ENCODE data around the gene SH3PXD2A. TPM values are rescaled to one million over a fixed set of nuclear protein-coding genes. Genes with fewer than 3 reads are reported as not detected.

The SH3PXD2A gene
- total and polyA plus RNA-seq, 9 of the 15 experiments (the other 6 are each of a cell fraction or from before 2014, with no cell fraction given), result 0.41 to 9.3 (median 2.5) TPM

GRCh38 chr10:103549349-103549685, 306.1 kb downstream of the SH3PXD2A start:
- H3K27ac ChIP-seq (ENCODE audit: extremely low read depth, low read depth, low read length), result no peak overlapping the region
- POLR2A ChIA-PET, result interaction anchor here (0.6 to 0.8 kb wide), 2 partner anchors 15 to 56 kb away, joined by 3 read pairs; partner anchors contain the start of gene NEURL1
- CTCF ChIA-PET (ENCODE audit: low intra/inter-chr PET ratio), result no interaction called here
- H2AFZ ChIP-seq (ENCODE audit: low read depth, low read length), result no peak overlapping the region
- H3K9me1 ChIP-seq (ENCODE audit: control insufficient read depth, insufficient read depth, low read length), result no peaks in the 10 kb centered on the region
- no TSS peak for BruUV-seq (replicated peaks)
- no peak overlapping the region for H3K9ac ChIP-seq (ENCODE audit: insufficient read depth in 1 of 2, low read depth in 2 of 2, low read length in 2 of 2)
- peaks cover 0 to 25% of the 10 kb centered on the region in 2 experiments; a peak in 3 of 5 replicates for H3K27me3 ChIP-seq (ENCODE audit: control insufficient read depth in 2 of 2, insufficient read depth in 2 of 2, low read length in 2 of 2)
- ATAC-seq (no peak), DNase-seq (ENCODE audit: extremely low read depth in 1 of 4, low spot score in 3 of 4) (no peak), FAIRE-seq (no peak)
- H3K4me2 ChIP-seq (ENCODE audit: insufficient read depth, low read length), result no peak overlapping the region
- intact Hi-C loops (cut with micrococcal nuclease) (no loop called here), in situ Hi-C loops (cut with MboI) (no loop called here)
- no peaks in the 10 kb centered on the region for H4K20me1 ChIP-seq (replicated peaks; ENCODE audit: control insufficient read depth, insufficient read depth, low read length)
- peaks cover 0 to 3% of the 10 kb centered on the region in 2 experiments; a peak in 3 of 5 replicates for H3K4me1 ChIP-seq (replicated peaks in 1 of 2; ENCODE audit: control insufficient read depth in 2 of 2, insufficient read depth in 2 of 2, low read length in 2 of 2)
- no peak overlapping the region for H3K4me3 ChIP-seq
- H3K36me3 ChIP-seq (ENCODE audit: control insufficient read depth, insufficient read depth, low read length), result no peaks in the 10 kb centered on the region
- no peaks in the 10 kb centered on the region for H3K9me3 ChIP-seq (replicated peaks; ENCODE audit: control insufficient read depth, insufficient read depth, low read depth, low read length)
- TF ChIP-seq SMARCB1 (IDR thresholded peaks at IDR 0.05; ENCODE audit: insufficient read length, low read depth) (no peak), ZNF695 (CRISPR knock-in tag; IDR thresholded peaks at IDR 0.05) (no peak), MCM7 (IDR thresholded peaks at IDR 0.05) (no peak), E2F4 (CRISPR knock-in tag; IDR thresholded peaks at IDR 0.05; ENCODE audit: low read depth) (no peak), ETV5 (CRISPR knock-in tag; IDR thresholded peaks at IDR 0.05; ENCODE audit: low read depth) (no peak), ZNF133 (CRISPR knock-in tag; IDR thresholded peaks at IDR 0.05) (no peak), SRSF1 (IDR thresholded peaks at IDR 0.05; ENCODE audit: low read depth, low read length) (no peak), ZFP91 (CRISPR knock-in tag; IDR thresholded peaks at IDR 0.05) (no peak), PYGO2 (tag; IDR thresholded peaks at IDR 0.05) (no peak), ZNF184 (CRISPR knock-in tag; IDR thresholded peaks at IDR 0.05) (no peak), BACH1 (tag; IDR thresholded peaks at IDR 0.05) (no peak), CTBP1 (IDR thresholded peaks at IDR 0.05; ENCODE audit: borderline replicate concordance) (no peak), CSDE1 (IDR thresholded peaks at IDR 0.05) (no peak), NCOA2 (IDR thresholded peaks at IDR 0.05; ENCODE audit: partially characterized antibody in 2 of 2) (no peak), ZNF124 (CRISPR knock-in tag; IDR thresholded peaks at IDR 0.05) (no peak), ZNF12 (CRISPR knock-in tag; IDR thresholded peaks at IDR 0.05) (no peak), POU5F1 (IDR thresholded peaks at IDR 0.05; ENCODE audit: borderline replicate concordance, low read depth, low read length, partially characterized antibody) (no peak)
- H3K79me2 ChIP-seq (ENCODE audit: control insufficient read depth, insufficient read depth, low read length), result no peaks in the 10 kb centered on the region
- WGBS (ENCODE audit: insufficient coverage, low coverage, missing lambda C conversion rate), result 24% methylated on average over 3 of the region's 3 CpGs

All from K562 (cell line).